ENCODE measurements around the gene SAXO2.
"Not testable (repeated sequence)": the region's sequence is repeated elsewhere in the genome, so short reads cannot be mapped to it uniquely, and the experiment has no call there.

Gene SAXO2

DNA sequence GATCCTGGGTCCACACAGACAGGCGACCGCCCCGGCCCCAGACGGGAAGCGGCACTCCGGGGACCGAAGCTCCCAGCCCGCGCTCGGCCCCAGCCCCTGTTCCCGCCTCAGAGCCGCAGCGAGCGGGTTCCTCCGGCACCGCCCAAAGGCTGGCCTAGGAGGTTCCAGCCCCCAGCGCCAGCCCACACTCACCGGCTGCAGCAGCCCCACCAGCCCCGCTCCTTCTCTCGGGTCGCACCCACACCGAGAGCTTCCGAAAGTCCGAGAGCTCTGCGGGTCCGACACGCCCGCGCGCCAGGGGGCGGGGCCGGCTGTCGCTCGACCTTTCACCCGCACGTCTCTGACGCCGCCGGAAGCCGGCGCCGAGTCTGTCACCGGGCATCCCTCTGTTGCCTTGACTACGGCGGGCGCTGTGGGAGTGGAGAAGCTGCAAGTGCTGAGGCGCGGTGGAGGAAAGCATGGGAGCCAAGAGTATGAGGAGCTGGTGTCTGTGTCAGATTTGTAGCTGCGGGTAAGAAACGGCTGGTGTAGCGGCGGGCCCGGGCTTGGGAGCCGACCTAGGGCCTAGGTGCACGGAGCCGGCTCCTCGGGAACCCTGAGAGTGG lies at the start of gene SAXO2, which contains the start of gene EFL1:
Gene SAXO2 (plus strand): TSS at position 397 of the 605 bp plus-strand sequence. CDS start 62 bp downstream, at position 459.
Gene EFL1 (minus strand): TSS at position 313 of the 605 bp plus-strand sequence. CDS start 956 bp downstream, outside the sequence.
- Histone ChIP-seq H3K9ac (ENCODE audit: insufficient read length, low read depth) (peak within 1 kb of the TSS; percentile 88), H3K4me1 (ENCODE audit: insufficient read depth, insufficient read length) (no peaks in the 10 kb centered on the region), H3K9me3 (ENCODE audit: insufficient read depth, low read length) (no peaks in the 10 kb centered on the region), H3K36me3 (ENCODE audit: insufficient read depth, insufficient read length, low read length) (peaks cover 19% of the 10 kb centered on the region), H3K27me3 (ENCODE audit: insufficient read depth, insufficient read length) (peaks cover 4% of the 10 kb centered on the region), H3K4me3 (ENCODE audit: insufficient read length, low read depth) (peak within 1 kb of the TSS; percentile 89)
- TF ChIP-seq SUZ12 (IDR thresholded peaks at IDR 0.05; ENCODE audit: extremely low read depth, insufficient read depth, insufficient read length) (no peak), YY1 (IDR thresholded peaks at IDR 0.05; ENCODE audit: insufficient read depth, insufficient read length) (no peak), ZNF274 (IDR thresholded peaks at IDR 0.05; ENCODE audit: low read depth, low read length) (no peak)
- DNase-seq (ENCODE audit: low read depth, low spot score), result peak; percentile 64

- not testable (repeated sequence) for DNase-seq (ENCODE audit: low read depth, low spot score); H3K9ac ChIP-seq (ENCODE audit: insufficient read length, low read depth); H3K27me3 ChIP-seq (ENCODE audit: insufficient read depth, insufficient read length); H3K4me1 ChIP-seq (ENCODE audit: insufficient read depth, insufficient read length); H3K4me3 ChIP-seq (ENCODE audit: insufficient read length, low read depth); H3K9me3 ChIP-seq (ENCODE audit: insufficient read depth, low read length)
- H3K36me3 ChIP-seq (ENCODE audit: insufficient read depth, insufficient read length, low read length), result peaks cover 12% of the 10 kb centered on the region
These were observed 46.5 kb upstream of the SAXO2 start for GRCh38 chr15:82216092-82216491.

DNA sequence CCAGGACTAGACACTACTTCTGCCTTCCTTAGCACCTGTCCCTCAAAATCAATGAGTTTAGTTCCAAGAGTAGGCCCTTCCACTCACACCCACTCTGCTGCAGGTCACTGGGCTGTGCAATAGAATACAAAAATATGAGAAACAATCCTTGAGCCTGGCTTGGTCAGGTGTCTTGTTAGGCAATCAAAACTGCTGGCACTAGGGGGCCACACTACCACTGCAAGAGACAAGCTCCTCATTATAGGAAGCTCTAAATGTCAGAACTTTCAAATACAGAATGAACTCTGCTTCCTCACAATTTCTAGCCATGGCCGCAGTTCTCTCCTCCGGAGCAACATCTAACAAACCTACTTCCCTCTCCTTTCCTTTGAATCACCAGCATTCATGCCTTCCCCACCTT lies 41.1 kb upstream of the SAXO2 start:
- not testable (repeated sequence) for H3K36me3 ChIP-seq (ENCODE audit: insufficient read depth, insufficient read length, low read length); H3K4me3 ChIP-seq (ENCODE audit: insufficient read length, low read depth); H3K9me3 ChIP-seq (ENCODE audit: insufficient read depth, low read length); H3K27me3 ChIP-seq (ENCODE audit: insufficient read depth, insufficient read length); H3K9ac ChIP-seq (ENCODE audit: insufficient read length, low read depth); H3K4me1 ChIP-seq (ENCODE audit: insufficient read depth, insufficient read length)
- peak; percentile 5 for DNase-seq (ENCODE audit: low read depth, low spot score)

DNA sequence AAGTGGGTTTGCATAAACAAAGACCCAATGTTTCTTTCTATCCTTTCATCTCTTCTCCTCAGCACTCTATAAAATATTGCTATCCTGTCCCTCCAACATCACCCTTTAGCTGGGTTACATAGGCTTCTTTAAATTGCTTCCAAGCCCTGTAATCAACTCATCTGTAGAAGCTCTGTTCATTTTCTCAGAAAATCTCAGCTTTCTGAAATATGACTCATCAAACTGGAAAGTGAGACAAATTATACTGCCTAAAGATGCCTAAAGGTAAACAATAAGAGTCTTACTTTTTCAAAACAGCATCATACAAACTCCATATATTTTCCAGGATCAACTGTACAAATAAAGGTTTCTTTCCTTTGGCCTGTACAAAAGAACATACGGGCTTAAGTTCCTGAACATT lies 33.9 kb upstream of the SAXO2 start:
- TF ChIP-seq ZNF274 (IDR thresholded peaks at IDR 0.05; ENCODE audit: low read depth, low read length) (no peak), YY1 (IDR thresholded peaks at IDR 0.05; ENCODE audit: insufficient read depth, insufficient read length) (no peak), SUZ12 (IDR thresholded peaks at IDR 0.05; ENCODE audit: extremely low read depth, insufficient read depth, insufficient read length) (no peak)
- no peak for DNase-seq (ENCODE audit: low read depth, low spot score)

GRCh38 chr15:82231233-82231632 lies 31.4 kb upstream of the SAXO2 start:
- H3K27me3 ChIP-seq (ENCODE audit: insufficient read depth, insufficient read length), result no peaks in the 10 kb centered on the region
- H3K9ac ChIP-seq (ENCODE audit: insufficient read length, low read depth), result no peak overlapping the region
- no peaks in the 10 kb centered on the region for H3K4me1 ChIP-seq (ENCODE audit: insufficient read depth, insufficient read length)
- TF ChIP-seq ZNF274 (IDR thresholded peaks at IDR 0.05; ENCODE audit: low read depth, low read length), result no peak
- TF ChIP-seq SUZ12 (IDR thresholded peaks at IDR 0.05; ENCODE audit: extremely low read depth, insufficient read depth, insufficient read length), result no peak
- no peak for TF ChIP-seq YY1 (IDR thresholded peaks at IDR 0.05; ENCODE audit: insufficient read depth, insufficient read length)
- H3K4me3 ChIP-seq (ENCODE audit: insufficient read length, low read depth), result no peak overlapping the region
- H3K9me3 ChIP-seq (ENCODE audit: insufficient read depth, low read length), result no peaks in the 10 kb centered on the region
- H3K36me3 ChIP-seq (ENCODE audit: insufficient read depth, insufficient read length, low read length), result peaks cover 10% of the 10 kb centered on the region
- no peak for DNase-seq (ENCODE audit: low read depth, low spot score)

More for the DNA sequence above, 33.9 kb upstream of the SAXO2 start:
- H3K9me3 ChIP-seq (ENCODE audit: insufficient read depth, low read length), result no peaks in the 10 kb centered on the region
- no peak overlapping the region for H3K9ac ChIP-seq (ENCODE audit: insufficient read length, low read depth)
- H3K36me3 ChIP-seq (ENCODE audit: insufficient read depth, insufficient read length, low read length), result peaks cover 10% of the 10 kb centered on the region
- no peak overlapping the region for H3K4me3 ChIP-seq (ENCODE audit: insufficient read length, low read depth)
- no peaks in the 10 kb centered on the region for H3K27me3 ChIP-seq (ENCODE audit: insufficient read depth, insufficient read length)
- no peaks in the 10 kb centered on the region for H3K4me1 ChIP-seq (ENCODE audit: insufficient read depth, insufficient read length)

GRCh38 chr15:82231842-82232241 lies 30.8 kb upstream of the SAXO2 start:
- Histone ChIP-seq H3K9me3 (ENCODE audit: insufficient read depth, low read length) (no peaks in the 10 kb centered on the region), H3K36me3 (ENCODE audit: insufficient read depth, insufficient read length, low read length) (peaks cover 7% of the 10 kb centered on the region), H3K27me3 (ENCODE audit: insufficient read depth, insufficient read length) (no peaks in the 10 kb centered on the region), H3K4me3 (ENCODE audit: insufficient read length, low read depth) (no peak overlapping the region), H3K9ac (ENCODE audit: insufficient read length, low read depth) (no peak overlapping the region), H3K4me1 (ENCODE audit: insufficient read depth, insufficient read length) (no peaks in the 10 kb centered on the region)
- TF ChIP-seq YY1 (IDR thresholded peaks at IDR 0.05; ENCODE audit: insufficient read depth, insufficient read length), result no peak
- no peak for TF ChIP-seq SUZ12 (IDR thresholded peaks at IDR 0.05; ENCODE audit: extremely low read depth, insufficient read depth, insufficient read length)
- DNase-seq (ENCODE audit: low read depth, low spot score), result no peak

GRCh38 chr15:82237944-82238534 lies 24.6 kb upstream of the SAXO2 start:
- not testable (repeated sequence) for H3K4me3 ChIP-seq (ENCODE audit: insufficient read length, low read depth); H3K9ac ChIP-seq (ENCODE audit: insufficient read length, low read depth); DNase-seq (ENCODE audit: low read depth, low spot score); H3K9me3 ChIP-seq (ENCODE audit: insufficient read depth, low read length); H3K4me1 ChIP-seq (ENCODE audit: insufficient read depth, insufficient read length); H3K27me3 ChIP-seq (ENCODE audit: insufficient read depth, insufficient read length)
- peaks cover 18% of the 10 kb centered on the region for H3K36me3 ChIP-seq (ENCODE audit: insufficient read depth, insufficient read length, low read length)
